IPS-20b (cell line): ENCODE data around the gene TMEM17.

Source experiments
- H3K27ac ChIP-seq: one replicate; pipeline ENCODE4 v1.5.1; 2013; ENCODE audit warnings: low read length
- H3K27me3 ChIP-seq: 2 replicates; pipeline ENCODE4 v1.6.1; 2013; ENCODE audit warnings: mild to moderate bottlenecking, low read length, inconsistent platforms; ENCODE audit not compliant: insufficient read depth
- H3K36me3 ChIP-seq: 2 replicates; pipeline ENCODE4 v1.6.1; 2013; ENCODE audit warnings: low read depth, mild to moderate bottlenecking, inconsistent platforms, low read length, moderate library complexity; ENCODE audit not compliant: insufficient read depth
- H3K4me1 ChIP-seq: 2 replicates; pipeline ENCODE4 v1.6.1; 2013; ENCODE audit warnings: mild to moderate bottlenecking, control low read depth, inconsistent platforms, low read length, moderate library complexity; ENCODE audit not compliant: insufficient read depth
- H3K4me3 ChIP-seq: 2 replicates; pipeline ENCODE4 v1.5.1; 2013; ENCODE audit warnings: mild to moderate bottlenecking, low read length, inconsistent platforms
- H3K9ac ChIP-seq: 2 replicates; pipeline ENCODE4 v1.6.1; 2013; ENCODE audit warnings: low read depth, mild to moderate bottlenecking, inconsistent platforms, low read length, moderate library complexity
- H3K9me3 ChIP-seq: 2 replicates; pipeline ENCODE4 v1.6.1; 2013; ENCODE audit warnings: mild to moderate bottlenecking, low read depth, low read length, inconsistent platforms; ENCODE audit not compliant: insufficient read depth

Gene TMEM17

DNA sequence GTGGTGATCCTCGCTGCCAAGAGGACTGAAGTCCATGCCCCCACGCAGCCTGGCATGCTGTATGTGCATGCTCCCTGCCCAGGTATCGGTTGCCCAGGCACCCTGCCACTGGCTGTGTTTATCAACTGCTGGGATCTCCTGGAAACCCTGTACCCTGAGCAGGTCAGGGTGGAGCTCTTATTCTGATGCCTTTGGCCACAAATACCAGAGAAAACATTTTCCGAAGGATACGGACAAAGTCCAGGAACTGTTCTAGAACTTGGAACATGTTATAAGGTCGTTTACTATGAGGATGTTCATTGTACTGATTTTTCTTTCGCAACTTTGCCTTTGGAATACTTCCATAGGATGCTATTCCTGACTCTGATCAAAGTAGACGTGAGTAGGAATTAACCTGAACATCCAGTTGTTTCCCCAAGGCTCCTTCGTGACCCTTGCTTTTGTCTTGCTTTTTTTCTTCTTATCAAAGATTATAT, 55.2 kb downstream of the TMEM17 start:
- Histone ChIP-seq H3K9ac (no peak overlapping the region), H3K27ac (no peak overlapping the region), H3K9me3 (no peaks in the 10 kb centered on the region), H3K36me3 (no peaks in the 10 kb centered on the region), H3K4me3 (no peak overlapping the region), H3K4me1 (no peaks in the 10 kb centered on the region), H3K27me3 (peaks cover 1% of the 10 kb centered on the region; the same call in 1 of the 2 replicates)
